Keratinocyte (primary cell): ENCODE measurements around the gene ELMOD1.

Source experiments
- EZH2 ChIP-seq: IDR thresholded peaks from one replicate; pipeline ENCODE4 v1.6.1; 2012; ENCODE audit warnings: inconsistent platforms, mild to moderate bottlenecking, low read length, moderate library complexity
- TF ChIP-seq, protein P1 (sequence below), 3 experiments: IDR thresholded peaks in 1 of 3; conservative IDR thresholded peaks in 1 of 3; optimal IDR thresholded peaks in 1 of 3; 2 replicates in 2 of 3; 3 replicates in 1 of 3; pipeline versions ENCODE3 to v1.5.1; 2011; ENCODE audit warnings: low read length in 3 of 3, mild to moderate bottlenecking in 3 of 3, moderate library complexity in 2 of 3, control low read depth in 1 of 3, inconsistent platforms in 1 of 3; ENCODE audit not compliant: insufficient read depth in 2 of 3; ENCODE audit errors: extremely low read depth in 1 of 3

DNA sequence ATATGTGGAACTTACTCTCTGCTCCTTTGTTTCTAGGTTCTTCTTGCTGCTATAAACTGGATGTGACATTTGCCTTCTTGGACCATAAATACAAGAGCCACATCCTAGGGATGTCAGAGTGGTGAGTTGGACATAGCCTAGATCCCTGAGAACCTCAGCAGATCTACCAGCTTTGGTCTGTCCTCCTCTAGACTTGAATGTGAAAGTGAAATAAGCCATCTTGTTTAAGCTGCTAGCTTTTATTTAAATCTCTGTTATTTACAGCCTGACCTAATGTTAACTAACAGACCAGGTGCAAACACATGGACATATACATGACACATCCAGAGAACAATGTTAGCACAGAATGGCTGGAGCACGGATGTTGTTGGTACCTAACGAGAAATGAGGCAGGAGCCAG lies 85.0 kb downstream of the ELMOD1 start:
- TF ChIP-seq, protein P1, sequence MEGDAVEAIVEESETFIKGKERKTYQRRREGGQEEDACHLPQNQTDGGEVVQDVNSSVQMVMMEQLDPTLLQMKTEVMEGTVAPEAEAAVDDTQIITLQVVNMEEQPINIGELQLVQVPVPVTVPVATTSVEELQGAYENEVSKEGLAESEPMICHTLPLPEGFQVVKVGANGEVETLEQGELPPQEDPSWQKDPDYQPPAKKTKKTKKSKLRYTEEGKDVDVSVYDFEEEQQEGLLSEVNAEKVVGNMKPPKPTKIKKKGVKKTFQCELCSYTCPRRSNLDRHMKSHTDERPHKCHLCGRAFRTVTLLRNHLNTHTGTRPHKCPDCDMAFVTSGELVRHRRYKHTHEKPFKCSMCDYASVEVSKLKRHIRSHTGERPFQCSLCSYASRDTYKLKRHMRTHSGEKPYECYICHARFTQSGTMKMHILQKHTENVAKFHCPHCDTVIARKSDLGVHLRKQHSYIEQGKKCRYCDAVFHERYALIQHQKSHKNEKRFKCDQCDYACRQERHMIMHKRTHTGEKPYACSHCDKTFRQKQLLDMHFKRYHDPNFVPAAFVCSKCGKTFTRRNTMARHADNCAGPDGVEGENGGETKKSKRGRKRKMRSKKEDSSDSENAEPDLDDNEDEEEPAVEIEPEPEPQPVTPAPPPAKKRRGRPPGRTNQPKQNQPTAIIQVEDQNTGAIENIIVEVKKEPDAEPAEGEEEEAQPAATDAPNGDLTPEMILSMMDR (optimal IDR thresholded peaks at IDR 0.05 in 1 of 3, IDR thresholded peaks at IDR 0.05 in 1 of 3, conservative IDR thresholded peaks at IDR 0.05 in 1 of 3; ENCODE audit: extremely low read depth in 1 of 3, insufficient read depth in 2 of 3, low read length in 3 of 3): no peak
- TF ChIP-seq EZH2: no peak
